RWPE2 (cell line): Measurements from ENCODE around the gene TTC9C.
"Not testable (repeated sequence)": the region's sequence is repeated elsewhere in the genome, so short reads cannot be mapped to it uniquely, and the experiment has no call there.

Experiments used
- ATAC-seq: fragments of 200-7000 bp; cut with Tn5 transposase; 3 replicates; pipeline ENCODE4 v1.9.1; 2021; ENCODE audit warnings: low read depth
- DNase-seq: peaks from one replicate; pipeline ENCODE4 v3.0.0-alpha.2; 2020; ENCODE audit warnings: low spot score
- H3K27ac ChIP-seq: fragments of 450-650 bp; 2 replicates; pipeline ENCODE4 v1.5.1; 2017; ENCODE audit warnings: mild to moderate bottlenecking; ENCODE audit not compliant: poor library complexity, severe bottlenecking
- H3K27me3 ChIP-seq: fragments of 250-450 bp; sonication (Bioruptor Pico); 2 replicates; pipeline ENCODE4 v1.5.1; 2021; ENCODE audit warnings: mild to moderate bottlenecking, moderate library complexity; ENCODE audit not compliant: insufficient read depth, poor library complexity, severe bottlenecking
- H3K36me3 ChIP-seq: fragments of 250-450 bp; sonication (Bioruptor Pico); 2 replicates; pipeline ENCODE4 v1.5.1; 2020; ENCODE audit warnings: low read depth, mild to moderate bottlenecking, moderate library complexity
- H3K4me1 ChIP-seq: fragments of 250-450 bp; sonication (Bioruptor Pico); 2 replicates; pipeline ENCODE4 v1.5.1; 2021; ENCODE audit warnings: mild to moderate bottlenecking, moderate library complexity; ENCODE audit not compliant: insufficient read depth, poor library complexity, severe bottlenecking
- H3K4me3 ChIP-seq: fragments of 250-450 bp; sonication (Bioruptor Pico); 2 replicates; pipeline ENCODE4 v1.5.1; 2021; ENCODE audit warnings: mild to moderate bottlenecking, moderate library complexity; ENCODE audit not compliant: severe bottlenecking
- H3K9me3 ChIP-seq: fragments of 250-450 bp; sonication (Bioruptor Pico); 2 replicates; pipeline ENCODE4 v1.5.1; 2021; ENCODE audit warnings: mild to moderate bottlenecking, moderate library complexity; ENCODE audit not compliant: severe bottlenecking
- TF ChIP-seq, protein P1 (sequence below): fragments of 450-650 bp; IDR thresholded peaks from one replicate; pipeline ENCODE4 v1.5.1; 2017; ENCODE audit warnings: mild to moderate bottlenecking, moderate library complexity; ENCODE audit not compliant: poor library complexity, severe bottlenecking

The TTC9C gene

DNA sequence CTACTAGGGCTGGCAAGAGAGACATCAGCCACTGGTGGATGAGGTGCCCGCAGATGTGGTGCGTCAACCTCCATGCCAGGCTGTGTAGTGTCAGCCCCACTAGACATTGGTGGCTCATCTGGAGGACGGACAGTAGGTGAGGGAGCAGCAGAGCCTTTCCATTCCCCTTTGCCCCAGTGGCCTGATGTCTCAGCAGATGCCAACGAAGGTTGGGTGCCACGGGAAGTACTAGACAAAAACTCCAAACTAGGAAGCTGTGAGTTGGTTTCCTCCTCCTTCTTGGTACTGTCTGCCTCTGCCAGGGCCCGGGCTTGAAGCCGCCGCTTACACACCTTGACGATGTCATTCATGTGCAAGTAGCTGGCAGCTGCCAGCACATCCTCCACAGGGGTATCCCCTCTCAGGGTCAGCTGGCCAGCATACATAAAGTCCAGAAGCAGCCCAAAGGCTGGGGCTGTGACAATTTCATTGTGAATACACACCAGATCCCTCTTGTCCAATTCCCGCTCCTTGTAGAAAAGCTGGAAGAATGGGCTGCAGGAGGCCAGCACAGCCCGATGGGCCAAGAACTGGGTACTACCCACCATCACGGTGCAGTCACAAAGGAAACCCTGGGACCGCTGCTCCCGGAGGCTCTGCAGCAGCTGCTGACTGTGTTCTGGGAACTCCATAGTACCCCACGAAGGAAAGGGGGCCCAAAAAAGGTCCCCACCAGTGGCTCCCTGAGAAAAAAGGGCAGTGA lies 24.9 kb downstream of the TTC9C start:
- H3K9me3 ChIP-seq = no peaks in the 10 kb centered on the region
- peak overlapping the region; percentile 85 for H3K4me3 ChIP-seq
- DNase-seq (no peak), ATAC-seq (no peak)
- H3K27me3 ChIP-seq = no peaks in the 10 kb centered on the region
- H3K27ac ChIP-seq = peak overlapping the region; percentile 44
- TF ChIP-seq, protein P1, sequence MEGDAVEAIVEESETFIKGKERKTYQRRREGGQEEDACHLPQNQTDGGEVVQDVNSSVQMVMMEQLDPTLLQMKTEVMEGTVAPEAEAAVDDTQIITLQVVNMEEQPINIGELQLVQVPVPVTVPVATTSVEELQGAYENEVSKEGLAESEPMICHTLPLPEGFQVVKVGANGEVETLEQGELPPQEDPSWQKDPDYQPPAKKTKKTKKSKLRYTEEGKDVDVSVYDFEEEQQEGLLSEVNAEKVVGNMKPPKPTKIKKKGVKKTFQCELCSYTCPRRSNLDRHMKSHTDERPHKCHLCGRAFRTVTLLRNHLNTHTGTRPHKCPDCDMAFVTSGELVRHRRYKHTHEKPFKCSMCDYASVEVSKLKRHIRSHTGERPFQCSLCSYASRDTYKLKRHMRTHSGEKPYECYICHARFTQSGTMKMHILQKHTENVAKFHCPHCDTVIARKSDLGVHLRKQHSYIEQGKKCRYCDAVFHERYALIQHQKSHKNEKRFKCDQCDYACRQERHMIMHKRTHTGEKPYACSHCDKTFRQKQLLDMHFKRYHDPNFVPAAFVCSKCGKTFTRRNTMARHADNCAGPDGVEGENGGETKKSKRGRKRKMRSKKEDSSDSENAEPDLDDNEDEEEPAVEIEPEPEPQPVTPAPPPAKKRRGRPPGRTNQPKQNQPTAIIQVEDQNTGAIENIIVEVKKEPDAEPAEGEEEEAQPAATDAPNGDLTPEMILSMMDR = no peak
- H3K36me3 ChIP-seq = peaks cover 18% of the 10 kb centered on the region
- H3K4me1 ChIP-seq = no peaks in the 10 kb centered on the region

- Histone ChIP-seq H3K36me3 (peaks cover 18% of the 10 kb centered on the region), H3K9me3 (no peaks in the 10 kb centered on the region), H3K4me3 (peak within 1 kb of the TSS; percentile 85), H3K27me3 (no peaks in the 10 kb centered on the region), H3K4me1 (no peaks in the 10 kb centered on the region), H3K27ac (peak within 1 kb of the TSS; percentile 44)
- TF ChIP-seq, protein P1 = no peak
- ATAC-seq (peak; percentile 98), DNase-seq (peak; percentile 98)
Observed at GRCh38 chr11:62753736-62754603, 25.7 kb downstream of the TTC9C start, which contains the start of gene ZBTB3. ZBTB3 (minus strand) TSS chr11:62754160; CDS start chr11:62753664, 496 bp downstream.

DNA sequence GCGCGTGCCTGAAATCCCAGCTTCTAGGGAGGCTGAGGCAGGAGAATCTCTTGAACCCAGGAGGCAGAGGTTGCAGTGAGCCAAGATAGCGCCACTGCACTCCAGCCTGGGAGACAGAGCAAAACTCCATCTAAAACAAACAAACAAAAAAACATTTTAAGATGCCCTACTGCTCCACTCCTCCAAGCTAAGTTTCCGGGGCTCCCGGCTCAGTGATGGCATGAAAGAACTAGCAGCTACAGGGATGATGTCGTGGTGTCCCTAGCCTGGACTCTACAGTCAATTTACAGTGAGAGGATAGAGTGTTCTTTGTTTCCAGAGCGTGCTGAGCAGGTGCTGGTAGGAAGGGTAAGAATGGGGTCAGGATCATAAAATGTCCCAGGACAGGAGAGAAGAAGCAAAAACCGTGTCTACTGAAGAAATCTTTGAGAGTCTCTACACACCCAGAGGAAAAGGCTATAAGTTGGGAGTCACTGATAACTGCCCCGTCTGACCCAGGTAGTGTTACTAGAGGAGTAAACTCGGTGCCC lies 26.9 kb downstream of the TTC9C start:
- no peak overlapping the region for H3K4me3 ChIP-seq
- no peak overlapping the region for H3K27ac ChIP-seq
- H3K9me3 ChIP-seq = no peaks in the 10 kb centered on the region
- DNase-seq (no peak), ATAC-seq (no peak)
- H3K27me3 ChIP-seq = no peaks in the 10 kb centered on the region
- no peaks in the 10 kb centered on the region for H3K4me1 ChIP-seq
- peaks cover 13% of the 10 kb centered on the region; the same call in 1 of the 2 replicates for H3K36me3 ChIP-seq
- TF ChIP-seq, protein P1 = no peak

DNA sequence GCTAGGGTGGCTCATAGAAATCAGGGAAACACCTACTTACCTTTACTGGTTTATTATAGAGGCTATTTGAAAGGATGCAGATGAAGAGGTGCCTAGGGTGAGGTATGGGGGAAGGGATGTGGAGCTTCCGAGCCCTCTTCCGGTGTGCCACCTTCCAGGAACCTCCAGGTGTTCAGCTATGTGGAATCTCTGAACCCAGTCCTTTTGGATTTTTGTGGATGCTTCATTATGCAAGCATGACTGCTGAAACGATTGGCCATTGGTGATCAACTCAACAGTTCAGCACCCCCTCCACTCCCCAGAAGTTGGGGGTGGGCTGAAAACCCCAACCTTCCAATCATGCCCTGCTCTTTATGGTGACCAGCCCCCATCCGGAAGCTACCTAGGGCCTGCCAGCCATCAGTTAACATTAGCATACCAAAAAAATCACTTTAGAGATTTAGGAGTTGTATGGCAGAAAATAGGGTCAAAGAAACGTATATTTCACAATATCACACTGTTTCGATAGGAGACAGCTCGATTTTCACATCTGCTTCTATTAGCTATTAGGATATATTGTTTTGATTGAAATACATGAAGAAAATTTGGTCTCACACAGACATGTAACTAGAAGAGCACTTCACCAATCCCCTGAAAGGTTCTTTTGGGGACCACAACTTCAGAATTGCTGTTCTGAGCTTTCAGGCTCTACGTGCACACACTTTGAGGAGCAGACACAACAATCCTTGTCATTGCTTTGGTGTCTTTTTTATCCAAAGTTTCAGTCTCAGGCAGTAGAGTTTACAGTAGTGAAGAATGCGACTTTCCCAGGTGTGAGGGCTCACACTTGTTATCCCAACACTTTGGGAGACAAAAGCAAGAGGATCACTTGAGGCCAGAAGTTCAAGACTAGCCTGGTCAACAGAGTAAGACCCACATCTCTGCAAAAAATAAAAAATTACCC lies 29.8 kb downstream of the TTC9C start:
- DNase-seq = no peak
- H3K36me3 ChIP-seq = peaks cover 8% of the 10 kb centered on the region; the same call in 1 of the 2 replicates
- TF ChIP-seq, protein P1 = no peak
- ATAC-seq = no peak
- no peak overlapping the region for H3K27ac ChIP-seq
- no peaks in the 10 kb centered on the region for H3K27me3 ChIP-seq
- no peaks in the 10 kb centered on the region for H3K9me3 ChIP-seq
- no peak overlapping the region for H3K4me3 ChIP-seq
- peaks cover 5% of the 10 kb centered on the region for H3K4me1 ChIP-seq

GRCh38 chr11:62760867-62761227 lies 32.6 kb downstream of the TTC9C start:
- peak overlapping the region; percentile 58 for H3K27ac ChIP-seq
- H3K36me3 ChIP-seq = peaks cover 14% of the 10 kb centered on the region
- H3K4me1 ChIP-seq, ATAC-seq, DNase-seq, H3K9me3 ChIP-seq, H3K27me3 ChIP-seq: not testable (repeated sequence)
- peak overlapping the region; percentile 57 for H3K4me3 ChIP-seq
